Bronchial epithelial cell (primary cell): Measurements from ENCODE around the gene SLC45A1. TPM values are rescaled to one million over a fixed set of nuclear protein-coding genes. Genes with fewer than 3 reads are reported as not detected.

Experiments used
- DNase-seq: peaks from one replicate; pipeline ENCODE4 v3.0.0-alpha.2; 2010; ENCODE audit warnings: low read depth
- FAIRE-seq: peaks from 2 replicates; lab custom pipeline; 2011; peaks lifted over from hg19 to GRCh38; lab: Jason Lieb, UNC
- H3K27me3 ChIP-seq: 2 replicates; pipeline ENCODE4 v1.5.1; 2011; ENCODE audit warnings: low read length; ENCODE audit not compliant: control insufficient read depth, insufficient read depth
- H3K36me3 ChIP-seq: 2 replicates; pipeline ENCODE4 v1.5.1; 2011; ENCODE audit warnings: low read length; ENCODE audit not compliant: control insufficient read depth, insufficient read depth
- H3K4me3 ChIP-seq: 2 replicates; pipeline ENCODE4 v1.5.1; 2011; ENCODE audit warnings: mild to moderate bottlenecking, low read depth, low read length, control low read depth
- CTCF ChIP-seq: IDR thresholded peaks from 2 replicates; pipeline ENCODE4 v1.5.1; 2011; ENCODE audit warnings: mild to moderate bottlenecking, moderate library complexity, low read length, control low read depth, inconsistent platforms; ENCODE audit not compliant: insufficient read depth, severe bottlenecking
- total RNA-seq: library from RNA; depleted of rRNA; stranded (reverse); fragments of >200 nt; gene quantifications from 2 replicates; pipeline ENCODE4 v1.2.1, GENCODE V29; 2014

Gene SLC45A1
- total RNA-seq, 1 donor from 2014 or later, result 0.26 TPM

- no peak for DNase-seq
- no peak for FAIRE-seq
- Histone ChIP-seq H3K4me3 (no peak overlapping the region), H3K36me3 (peaks cover 23% of the 10 kb centered on the region), H3K27me3 (no peaks in the 10 kb centered on the region)
- TF ChIP-seq CTCF, result no peak
These were observed 36.1 kb downstream of the SLC45A1 start for GRCh38 chr1:8354038-8354437.

GRCh38 chr1:8355439-8356255 is 37.7 kb downstream of the SLC45A1 start:
- Histone ChIP-seq H3K27me3 (no peaks in the 10 kb centered on the region), H3K4me3 (no peak overlapping the region), H3K36me3 (peaks cover 26% of the 10 kb centered on the region)
- FAIRE-seq (no peak), DNase-seq (no peak)
- TF ChIP-seq CTCF, result no peak

GRCh38 chr1:8356256-8357209 is 38.6 kb downstream of the SLC45A1 start:
- TF ChIP-seq CTCF, result no peak
- DNase-seq (no peak), FAIRE-seq (no peak)
- Histone ChIP-seq H3K36me3 (peaks cover 28% of the 10 kb centered on the region), H3K4me3 (no peak overlapping the region), H3K27me3 (no peaks in the 10 kb centered on the region)

- Histone ChIP-seq H3K27me3 (no peaks in the 10 kb centered on the region), H3K36me3 (peaks cover 31% of the 10 kb centered on the region), H3K4me3 (no peak overlapping the region)
- DNase-seq (no peak), FAIRE-seq (no peak)
- no peak for TF ChIP-seq CTCF
These were observed 39.6 kb downstream of the SLC45A1 start for GRCh38 chr1:8357329-8358101.

- FAIRE-seq, result no peak
- Histone ChIP-seq H3K36me3 (peaks cover 36% of the 10 kb centered on the region), H3K4me3 (no peak overlapping the region), H3K27me3 (no peaks in the 10 kb centered on the region)
- no peak for TF ChIP-seq CTCF
- DNase-seq, result no peak
These were observed 40.5 kb downstream of the SLC45A1 start for GRCh38 chr1:8358241-8358896.
